ENCODE results near the gene RPTOR.

Gene RPTOR

GRCh38 chr17:80990921-80991644 is 446.4 kb downstream of the RPTOR start:
- FAIRE-seq (no peak), DNase-seq (ENCODE audit: insufficient read length, low spot score) (no peak)
- no peak for TF ChIP-seq CTCF (IDR thresholded peaks at IDR 0.05; ENCODE audit: insufficient read depth, missing control alignments)

GRCh38 chr17:80991645-80992076 is 447.0 kb downstream of the RPTOR start, which contains the start of gene CHMP6:
Gene CHMP6 (plus strand): TSS chr17:80991841. CDS start chr17:80991919, 78 bp downstream.
- DNase-seq (ENCODE audit: insufficient read length, low spot score) (peak; percentile 84), FAIRE-seq (no peak)
- TF ChIP-seq CTCF (IDR thresholded peaks at IDR 0.05; ENCODE audit: insufficient read depth, missing control alignments), result peak; percentile 15

- no peak for TF ChIP-seq CTCF (IDR thresholded peaks at IDR 0.05; ENCODE audit: insufficient read depth, missing control alignments)
- DNase-seq (ENCODE audit: insufficient read length, low spot score), result no peak
These were observed 447.7 kb downstream of the RPTOR start for GRCh38 chr17:80992077-80992947.

GRCh38 chr17:80992948-80993624 is 448.4 kb downstream of the RPTOR start:
- no peak for TF ChIP-seq CTCF (IDR thresholded peaks at IDR 0.05; ENCODE audit: insufficient read depth, missing control alignments)
- FAIRE-seq (no peak), DNase-seq (ENCODE audit: insufficient read length, low spot score) (peak; percentile 90)

More at GRCh38 chr17:80992077-80992947, 447.7 kb downstream of the RPTOR start:
- no peak for FAIRE-seq

- no peak for FAIRE-seq
- TF ChIP-seq CTCF (IDR thresholded peaks at IDR 0.05; ENCODE audit: insufficient read depth, missing control alignments), result no peak
These were observed 450.5 kb downstream of the RPTOR start for GRCh38 chr17:80995131-80995530.

GRCh38 chr17:80996422-80997305 is 452.0 kb downstream of the RPTOR start:
- DNase-seq (ENCODE audit: insufficient read length, low spot score), result no peak
- TF ChIP-seq CTCF (IDR thresholded peaks at IDR 0.05; ENCODE audit: insufficient read depth, missing control alignments), result peak; percentile 4
- no peak for FAIRE-seq

More at GRCh38 chr17:80995131-80995530, 450.5 kb downstream of the RPTOR start:
- DNase-seq (ENCODE audit: insufficient read length, low spot score), result no peak
